HG03280 (cell line): Measurements from ENCODE around the gene ANTXRL.
"Not testable (repeated sequence)": the region's sequence is repeated elsewhere in the genome, so short reads cannot be mapped to it uniquely, and the experiment has no call there.

ENCODE experiments used
- ATAC-seq: cut with Tn5 transposase; IDR thresholded peaks from one replicate; pipeline ENCODE4 v1.9.1; 2021; ENCODE audit warnings: mild to moderate bottlenecking, moderate library complexity; ENCODE audit not compliant: unreplicated experiment

ANTXRL gene

GRCh38 chr10:46306516-46307184 lies 19.9 kb downstream of the ANTXRL start:
- ATAC-seq = no peak

DNA sequence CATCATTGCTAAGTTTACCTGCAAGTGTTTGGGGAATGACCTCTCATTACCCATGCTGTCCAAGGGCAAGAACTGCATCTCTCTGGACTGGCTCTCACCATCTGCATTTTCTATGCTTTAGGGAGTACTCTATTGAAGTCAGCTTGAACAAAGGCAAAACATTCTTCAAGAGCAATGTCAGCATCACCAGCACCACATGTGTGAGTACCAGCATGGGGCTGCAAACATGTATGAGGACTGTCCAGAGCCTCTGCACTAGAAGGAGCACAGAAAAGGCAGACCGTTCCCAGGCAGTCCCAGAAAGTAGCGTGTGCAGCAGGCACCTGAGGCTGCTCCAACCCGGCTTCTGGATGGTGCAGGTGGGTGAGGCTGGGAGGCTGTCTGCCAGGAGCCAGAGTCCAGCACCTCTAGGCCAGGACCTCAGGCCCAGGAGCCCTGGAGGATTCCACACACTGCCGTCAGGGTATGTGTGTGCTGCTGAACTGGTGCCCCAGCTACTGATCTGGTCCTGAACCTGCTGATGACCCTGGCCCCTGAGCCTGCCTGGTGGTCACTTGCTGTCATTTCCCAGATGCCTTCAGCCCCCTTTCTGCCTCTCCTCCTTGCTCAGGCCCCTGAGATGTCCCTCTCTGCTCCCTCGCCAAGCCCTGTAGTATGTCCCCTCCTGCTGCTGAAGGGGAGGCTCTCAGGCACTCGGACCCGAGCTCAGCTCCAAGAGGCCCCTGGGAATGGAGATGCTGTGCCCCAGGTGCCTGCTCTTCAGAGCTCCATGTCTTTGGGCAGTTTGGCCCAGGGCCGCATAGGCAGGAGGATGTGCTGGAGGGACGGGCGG lies 20.7 kb downstream of the ANTXRL start:
- no peak for ATAC-seq

- no peak for ATAC-seq
Observed at GRCh38 chr10:46308113-46308415, 21.3 kb downstream of the ANTXRL start.

GRCh38 chr10:46308666-46309450 lies 22.1 kb downstream of the ANTXRL start:
- no peak for ATAC-seq

DNA sequence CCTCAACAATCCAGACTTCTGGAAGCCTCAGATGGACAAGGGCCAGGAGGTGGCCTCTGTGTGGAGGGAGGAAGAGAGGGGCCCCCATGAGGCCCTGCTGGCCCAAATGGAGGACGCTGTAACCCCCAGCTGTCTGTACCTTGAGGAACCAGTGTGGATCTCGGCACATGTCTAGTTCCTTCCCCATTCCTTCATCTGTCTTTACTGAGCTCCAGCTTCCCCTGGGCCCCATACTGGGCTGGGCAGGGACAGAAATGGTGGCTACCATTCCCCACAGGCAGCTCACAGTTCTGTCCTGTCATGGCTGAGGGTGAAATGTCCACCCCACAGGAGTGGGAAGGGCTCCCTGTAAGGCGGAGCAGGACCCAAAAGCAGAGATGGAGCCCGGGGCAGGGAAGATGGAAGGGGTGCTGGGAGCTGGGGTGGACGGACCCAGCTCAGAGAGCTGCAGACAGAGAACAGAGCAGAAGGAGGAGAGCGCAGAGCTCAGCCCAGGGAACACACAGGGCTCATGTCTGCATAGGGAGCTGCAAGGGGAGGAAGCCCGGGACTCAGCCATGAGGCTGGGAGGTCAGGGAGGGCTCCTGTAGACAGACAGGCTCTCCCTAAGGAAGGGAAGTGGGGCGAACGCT lies 22.8 kb downstream of the ANTXRL start:
- ATAC-seq = no peak

DNA sequence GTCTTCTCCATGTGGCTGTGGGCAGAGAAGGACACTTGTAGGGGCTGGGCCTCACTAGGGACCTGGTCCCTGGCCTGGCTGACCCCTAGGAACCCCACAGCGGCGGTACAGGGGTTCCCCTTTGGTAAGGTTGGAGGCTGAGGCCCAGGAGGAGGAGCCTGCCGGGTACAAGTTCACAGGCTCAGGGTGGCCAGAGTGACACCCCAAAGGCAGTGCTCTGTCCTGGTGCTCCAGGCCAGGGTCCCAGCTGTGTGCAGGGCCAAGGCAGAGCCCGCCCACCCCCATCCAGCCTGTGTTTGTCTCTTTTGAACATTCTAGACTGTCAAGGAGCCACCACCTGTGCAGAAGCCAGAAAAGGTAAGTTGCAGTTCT lies 23.3 kb downstream of the ANTXRL start:
- no peak for ATAC-seq

GRCh38 chr10:46310851-46311250 lies 24.1 kb downstream of the ANTXRL start:
- ATAC-seq = no peak

GRCh38 chr10:46311501-46311951 lies 24.7 kb downstream of the ANTXRL start:
- ATAC-seq = no peak

DNA sequence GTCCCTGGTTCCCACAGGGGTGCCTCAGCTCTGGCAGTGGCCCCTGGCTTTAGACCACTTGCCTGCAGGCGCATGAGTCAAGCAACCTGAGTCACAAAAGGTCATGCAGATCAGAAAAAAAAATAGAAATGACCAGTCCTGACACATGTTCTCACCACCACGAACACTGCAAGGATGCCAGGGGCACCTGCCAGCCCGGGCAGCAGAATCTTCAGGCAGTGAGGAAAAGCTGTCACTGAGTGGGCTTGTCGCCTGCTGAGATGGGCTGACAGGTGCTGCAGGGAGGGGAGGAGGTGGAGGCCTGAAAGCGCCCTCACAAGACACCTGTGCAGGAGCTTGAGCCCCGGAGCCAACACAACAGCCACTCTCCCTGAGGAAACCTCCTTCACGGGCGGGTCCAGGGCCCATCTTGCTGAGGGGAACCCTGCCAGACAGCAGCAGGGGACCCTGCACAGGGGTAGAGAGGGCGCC lies 25.2 kb downstream of the ANTXRL start:
- ATAC-seq = not testable (repeated sequence)

GRCh38 chr10:46312953-46313352 lies 26.2 kb downstream of the ANTXRL start:
- ATAC-seq = no peak

- ATAC-seq = no peak
Observed at GRCh38 chr10:46314071-46314470, 27.3 kb downstream of the ANTXRL start.

GRCh38 chr10:46315071-46315860 lies 28.5 kb downstream of the ANTXRL start:
- not testable (repeated sequence) for ATAC-seq

GRCh38 chr10:46317370-46317769 lies 30.6 kb downstream of the ANTXRL start:
- ATAC-seq = no peak

DNA sequence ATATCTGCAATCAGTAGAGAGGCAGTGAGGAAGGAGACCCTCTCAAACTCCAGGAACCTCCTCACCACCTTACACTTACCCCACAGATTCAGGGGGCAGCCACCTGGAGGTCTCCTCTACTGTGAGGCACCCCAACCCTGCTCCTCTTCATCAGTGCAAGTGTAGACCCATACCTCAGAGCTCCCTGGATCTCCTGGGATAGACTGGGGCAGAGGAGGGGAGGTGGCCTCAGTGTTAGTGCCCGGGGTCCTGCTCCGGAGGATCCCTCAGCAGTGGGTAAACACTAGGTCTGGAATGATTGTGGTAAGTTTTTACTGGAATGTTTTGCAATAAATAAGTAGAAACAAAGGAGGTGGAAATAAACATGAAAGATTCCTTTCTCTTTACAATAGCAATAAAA lies 31.1 kb downstream of the ANTXRL start:
- ATAC-seq = no peak

- no peak for ATAC-seq
Observed at GRCh38 chr10:46318799-46319198, 32.0 kb downstream of the ANTXRL start.

DNA sequence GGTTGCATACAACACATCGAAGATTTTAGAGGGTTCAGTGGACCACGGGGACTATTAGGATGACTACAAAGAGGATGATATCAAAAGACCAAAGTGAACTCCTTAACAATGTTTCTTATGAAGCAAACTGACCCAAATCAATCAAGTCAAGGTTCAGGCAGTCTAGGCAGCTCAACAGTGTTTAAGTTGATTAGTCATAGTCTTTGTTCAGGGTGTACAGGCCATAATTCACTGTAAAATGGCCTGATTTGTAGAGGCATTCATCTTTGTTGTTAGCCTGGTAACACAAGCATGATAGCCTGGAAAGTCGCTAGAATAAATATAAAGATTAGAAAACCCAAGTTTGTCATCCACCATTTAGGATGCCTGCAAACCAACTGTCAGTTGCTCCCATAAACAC lies 32.6 kb downstream of the ANTXRL start:
- no peak for ATAC-seq

DNA sequence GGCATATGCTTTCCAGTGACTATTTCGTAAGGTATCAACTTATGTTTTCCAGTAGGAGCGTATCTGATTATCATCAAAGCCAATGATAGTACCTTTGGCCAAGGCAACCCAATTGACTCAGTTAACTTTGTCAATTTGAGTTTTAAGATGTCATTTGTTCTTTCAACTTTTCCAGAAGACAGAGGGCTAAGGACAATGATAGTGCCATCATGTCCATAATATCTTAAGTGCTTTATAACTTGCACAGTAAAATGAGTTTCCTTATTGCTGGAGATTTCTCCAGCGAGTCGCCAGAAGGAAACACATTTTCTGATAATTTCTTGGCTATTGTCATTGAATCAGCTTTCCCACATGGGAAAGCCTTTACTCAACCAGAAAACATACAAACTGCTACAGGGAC lies 35.0 kb downstream of the ANTXRL start:
- ATAC-seq = no peak

- ATAC-seq = no peak
Observed at GRCh38 chr10:46323176-46323575, 36.4 kb downstream of the ANTXRL start.

- ATAC-seq = no peak
Observed at GRCh38 chr10:46325021-46325420, 38.2 kb downstream of the ANTXRL start.

GRCh38 chr10:46326066-46326465 lies 39.3 kb downstream of the ANTXRL start:
- ATAC-seq = no peak
